ENCODE measurements around the gene XRN2.
"Not testable (repeated sequence)": the region's sequence is repeated elsewhere in the genome, so short reads cannot be mapped to it uniquely, and the experiment has no call there.

XRN2 gene

DNA sequence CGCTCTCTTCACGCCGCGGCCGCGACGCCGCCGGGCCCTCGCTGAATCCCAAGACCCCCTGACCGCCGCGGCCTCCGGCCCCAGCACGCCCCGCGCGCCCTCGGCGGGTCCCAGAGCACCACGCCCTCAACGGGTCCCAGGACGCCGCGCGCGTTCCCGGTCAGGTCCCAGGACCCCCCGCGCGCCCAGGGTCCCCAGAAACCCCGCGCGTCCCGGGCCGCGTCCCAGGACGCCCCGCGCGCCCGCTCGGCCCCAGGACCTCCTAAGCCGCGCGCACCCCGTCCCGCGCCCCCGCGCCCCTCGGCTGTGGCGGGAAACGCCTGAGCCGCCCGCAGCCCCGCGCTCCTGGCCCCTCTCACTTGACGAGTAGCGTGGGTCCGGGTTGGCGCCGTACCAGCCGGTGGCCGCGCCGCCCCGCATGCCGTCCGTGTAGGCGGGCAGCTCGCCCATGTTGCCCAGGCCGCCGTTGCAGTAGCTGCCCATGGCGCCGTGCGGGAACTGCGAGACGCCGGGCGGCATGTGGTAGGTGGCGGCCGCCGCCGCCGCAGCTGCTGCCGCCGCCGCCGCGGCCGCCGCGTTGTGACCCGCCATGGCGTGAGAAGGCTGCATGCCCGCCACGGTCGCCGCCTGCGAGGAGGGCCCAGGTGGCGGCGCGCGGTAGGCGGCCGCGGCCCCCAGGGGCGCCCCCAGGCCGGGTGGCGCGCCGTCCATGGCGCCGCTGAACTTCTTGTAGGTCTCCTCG is 93.6 kb downstream of the XRN2 start:
- TF ChIP-seq, protein P1, sequence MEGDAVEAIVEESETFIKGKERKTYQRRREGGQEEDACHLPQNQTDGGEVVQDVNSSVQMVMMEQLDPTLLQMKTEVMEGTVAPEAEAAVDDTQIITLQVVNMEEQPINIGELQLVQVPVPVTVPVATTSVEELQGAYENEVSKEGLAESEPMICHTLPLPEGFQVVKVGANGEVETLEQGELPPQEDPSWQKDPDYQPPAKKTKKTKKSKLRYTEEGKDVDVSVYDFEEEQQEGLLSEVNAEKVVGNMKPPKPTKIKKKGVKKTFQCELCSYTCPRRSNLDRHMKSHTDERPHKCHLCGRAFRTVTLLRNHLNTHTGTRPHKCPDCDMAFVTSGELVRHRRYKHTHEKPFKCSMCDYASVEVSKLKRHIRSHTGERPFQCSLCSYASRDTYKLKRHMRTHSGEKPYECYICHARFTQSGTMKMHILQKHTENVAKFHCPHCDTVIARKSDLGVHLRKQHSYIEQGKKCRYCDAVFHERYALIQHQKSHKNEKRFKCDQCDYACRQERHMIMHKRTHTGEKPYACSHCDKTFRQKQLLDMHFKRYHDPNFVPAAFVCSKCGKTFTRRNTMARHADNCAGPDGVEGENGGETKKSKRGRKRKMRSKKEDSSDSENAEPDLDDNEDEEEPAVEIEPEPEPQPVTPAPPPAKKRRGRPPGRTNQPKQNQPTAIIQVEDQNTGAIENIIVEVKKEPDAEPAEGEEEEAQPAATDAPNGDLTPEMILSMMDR (IDR thresholded peaks at IDR 0.05; ENCODE audit: control extremely low read depth, extremely low read depth, low read depth, missing control alignments), result no peak
- ChIA-PET CTCF (no interaction called here), POLR2A (no interaction called here)
- DNase-seq (ENCODE audit: extremely low spot score), result peak; percentile 23

DNA sequence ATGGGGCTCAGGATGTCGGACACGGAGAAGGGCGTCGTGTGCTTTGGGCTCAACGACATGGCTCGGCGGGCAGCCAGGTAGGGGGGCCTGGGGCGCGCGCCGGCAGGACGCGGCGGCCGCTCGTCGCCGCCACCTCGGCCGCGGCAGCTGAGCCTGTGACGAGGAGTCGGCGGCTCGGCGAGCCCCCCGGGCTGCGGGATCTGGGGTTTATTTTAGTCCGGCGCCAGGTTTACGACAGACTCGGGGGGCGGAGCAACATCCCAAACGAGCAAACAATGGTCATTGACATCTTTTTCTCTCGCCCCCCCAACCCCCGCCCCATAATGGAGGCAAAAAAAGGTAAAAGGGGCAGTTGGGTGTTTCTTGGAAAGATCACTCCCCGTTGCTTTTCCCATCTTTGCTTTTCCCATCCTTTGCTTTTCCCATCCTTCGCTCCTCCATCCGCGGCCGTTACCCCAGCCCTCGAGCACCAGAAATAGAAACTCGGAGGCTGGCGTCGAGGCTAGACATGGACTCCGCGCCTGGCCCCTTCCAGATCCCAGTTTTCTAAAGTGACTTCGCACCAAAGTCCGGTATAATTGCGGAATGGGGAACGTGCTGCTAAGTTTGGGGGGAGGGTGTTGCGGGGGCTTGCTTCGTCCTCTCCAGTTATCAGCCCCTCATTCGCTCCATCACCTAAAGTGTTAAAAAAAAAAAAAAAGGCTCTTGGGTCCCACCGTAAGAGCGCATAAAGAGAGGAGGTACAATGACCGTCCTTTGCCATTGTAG is 94.4 kb downstream of the XRN2 start, which contains the start of gene NKX2-4:
Gene NKX2-4, minus strand, starts transcription at position 186 of the 768 bp plus-strand sequence. Its CDS starts 127 bp downstream, at position 59.
- ChIA-PET POLR2A (no interaction called here), CTCF (no interaction called here)
- no peak for DNase-seq (ENCODE audit: extremely low spot score)
- TF ChIP-seq, protein P1 (IDR thresholded peaks at IDR 0.05; ENCODE audit: control extremely low read depth, extremely low read depth, low read depth, missing control alignments), result no peak

DNA sequence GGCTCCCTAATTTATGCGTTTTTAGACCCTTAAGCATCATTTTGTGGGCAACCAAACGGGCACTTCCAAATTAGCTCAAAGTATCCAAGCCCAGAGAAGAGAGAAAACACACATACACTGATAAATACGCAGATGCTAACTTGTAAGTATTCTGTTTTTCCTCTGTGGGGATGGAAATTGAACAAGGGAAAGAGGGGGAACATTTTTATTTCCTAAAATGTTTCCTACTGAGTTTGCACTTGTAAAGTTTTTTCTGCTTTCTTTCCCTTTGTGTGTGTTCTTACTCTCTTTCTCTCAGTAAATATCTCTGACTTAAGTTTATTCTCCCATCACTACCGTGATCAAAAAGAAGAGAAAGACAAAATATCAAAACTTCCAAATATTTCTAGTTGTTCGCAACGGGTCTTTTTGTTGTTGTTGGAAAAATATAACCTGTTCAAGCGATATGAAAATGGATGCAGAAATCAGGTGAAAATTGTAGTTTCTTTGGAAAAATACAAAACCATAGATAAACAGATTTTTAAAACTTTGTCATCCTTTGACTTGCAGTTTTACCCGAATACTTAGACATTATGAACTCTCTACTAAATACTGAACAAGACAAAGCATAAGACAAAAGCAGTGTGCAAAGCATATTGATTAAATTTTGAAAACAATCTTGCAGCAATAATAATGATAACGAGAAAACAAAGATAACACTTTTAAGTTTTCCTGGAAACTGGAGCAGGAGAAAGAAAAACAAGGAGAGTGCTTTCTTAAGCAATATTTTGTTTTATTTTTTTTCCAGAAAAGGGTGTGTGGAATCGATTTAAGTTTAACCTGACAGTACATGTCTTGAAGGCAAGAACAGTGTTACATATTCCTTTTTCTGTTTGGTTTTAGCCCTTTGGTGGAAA is 95.2 kb downstream of the XRN2 start:
- TF ChIP-seq, protein P1 (IDR thresholded peaks at IDR 0.05; ENCODE audit: control extremely low read depth, extremely low read depth, low read depth, missing control alignments), result no peak
- DNase-seq (ENCODE audit: extremely low spot score), result no peak
- CTCF ChIA-PET, result no interaction called here
- POLR2A ChIA-PET, result no interaction called here

DNA sequence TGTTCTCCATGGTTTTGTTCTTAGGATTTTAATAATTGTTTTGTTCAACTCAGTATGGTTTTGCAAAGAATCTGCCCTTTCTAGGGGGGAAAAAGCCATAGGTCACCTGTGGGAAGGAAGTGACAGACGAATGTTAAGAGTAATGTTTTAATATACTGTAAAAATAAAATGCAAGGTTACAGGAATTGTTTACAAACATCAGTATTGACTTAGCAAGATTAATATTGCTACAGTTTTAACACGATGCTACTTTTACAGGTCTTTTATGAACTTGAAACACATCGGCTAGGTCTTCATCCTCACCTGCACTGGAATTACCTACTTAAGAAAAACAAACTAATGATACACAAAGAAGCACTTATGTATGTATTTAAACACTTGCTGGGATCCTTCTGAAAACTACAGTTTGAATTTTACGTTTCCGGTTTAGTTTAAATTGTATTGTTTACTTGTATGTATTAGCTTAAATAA is 95.9 kb downstream of the XRN2 start:
- ChIA-PET CTCF (no interaction called here), POLR2A (no interaction called here)
- TF ChIP-seq, protein P1 (IDR thresholded peaks at IDR 0.05; ENCODE audit: control extremely low read depth, extremely low read depth, low read depth, missing control alignments), result no peak
- no peak for DNase-seq (ENCODE audit: extremely low spot score)

DNA sequence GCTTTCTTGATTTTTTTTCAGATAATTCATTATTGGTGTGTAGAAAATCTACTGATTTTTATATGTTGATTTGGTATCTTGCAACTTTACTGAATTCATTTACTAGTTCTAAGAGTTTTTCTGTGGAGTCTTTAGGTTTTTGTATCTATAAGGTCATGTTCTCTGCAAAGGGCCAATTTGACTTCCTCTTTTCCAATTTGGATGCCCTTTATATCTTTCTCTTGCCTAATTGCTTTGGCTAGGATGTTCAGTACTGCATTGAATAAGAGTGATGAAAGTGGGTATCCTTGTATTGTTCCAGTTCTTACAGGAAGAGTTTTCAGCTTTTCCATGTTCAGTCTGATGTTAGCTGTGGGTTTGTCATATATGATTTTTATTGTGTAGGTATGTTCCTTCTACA is 108.6 kb downstream of the XRN2 start:
- DNase-seq (ENCODE audit: extremely low spot score), result no peak
- CTCF ChIA-PET, result no interaction called here
- TF ChIP-seq, protein P1 (IDR thresholded peaks at IDR 0.05; ENCODE audit: control extremely low read depth, extremely low read depth, low read depth, missing control alignments), result no peak
- POLR2A ChIA-PET, result no interaction called here

DNA sequence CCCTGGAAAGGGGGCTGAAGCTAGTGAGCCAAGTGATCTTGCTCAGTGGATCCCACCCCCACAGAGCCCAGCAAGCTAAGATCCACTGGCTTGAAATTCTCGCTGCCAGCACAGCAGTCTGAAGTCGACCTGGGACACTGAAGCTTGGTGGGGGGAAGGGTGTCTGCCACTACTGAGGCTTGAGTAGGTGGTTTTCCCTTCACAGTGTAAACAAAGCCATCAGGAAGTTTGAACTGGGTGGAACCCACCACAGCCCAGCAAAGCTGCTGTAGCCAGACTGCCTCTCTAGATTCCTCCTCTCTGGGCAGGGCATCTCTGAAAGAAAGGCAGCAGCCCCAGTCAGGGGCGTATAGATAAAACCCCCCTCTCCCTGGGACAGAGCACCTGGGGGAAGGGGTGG is 110.9 kb downstream of the XRN2 start:
- CTCF ChIA-PET, result interaction anchor here (1.0 kb wide), 1 partner anchor 356 kb away, joined by 3 read pairs; no protein-coding TSS in a partner anchor
- DNase-seq (ENCODE audit: extremely low spot score); POLR2A ChIA-PET: not testable (repeated sequence)

DNA sequence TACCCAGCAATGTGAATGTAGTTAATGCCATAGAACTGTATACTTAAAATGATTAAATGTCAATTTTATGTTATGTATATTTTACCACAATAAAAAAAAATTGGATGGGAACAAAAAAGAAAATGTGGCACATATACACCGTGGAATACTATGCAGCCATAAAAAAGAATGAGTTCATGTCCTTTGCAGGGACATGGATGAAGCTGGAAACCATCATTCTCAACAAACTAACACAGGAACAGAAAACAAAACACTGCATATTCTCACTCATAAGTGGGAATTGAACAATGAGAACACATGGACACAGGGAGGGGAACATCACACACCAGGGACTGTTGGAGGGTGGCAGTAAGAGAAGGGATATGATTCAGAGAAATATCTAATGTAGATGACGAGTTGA is 116.0 kb downstream of the XRN2 start:
- POLR2A ChIA-PET; DNase-seq (ENCODE audit: extremely low spot score); CTCF ChIA-PET: not testable (repeated sequence)

All from GM10248 (cell line).